Left cardiac atrium (tissue), 4 donors: ENCODE results near the gene TNFAIP3. TPM values are rescaled to one million over a fixed set of nuclear protein-coding genes. Genes with fewer than 3 reads are reported as not detected.
"Not testable (repeated sequence)": the region's sequence is repeated elsewhere in the genome, so short reads cannot be mapped to it uniquely, and the experiment has no call there.

Experiments
- ATAC-seq, 2 donors: fragments of 200-7000 bp; cut with Tn5 transposase; one replicate each; pipeline ENCODE4 v1.9.1; 2020; ENCODE audit warnings: mild to moderate bottlenecking in 2 of 2, moderate library complexity in 2 of 2
- DNase-seq: peaks from one replicate; pipeline ENCODE4 v3.0.0-alpha.2; 2020
- intact Hi-C, 2 donors: fragments of 100-400 bp; cut with DNase I; formaldehyde crosslinking; loops; one replicate each; pipeline versions ENCODE4 v1.14.1 to v1.15.1; 2022 to 2023
- total RNA-seq, 2 donors: library from RNA; stranded (reverse); fragmentation: NEBNext Ultra II Directional; extraction: Animal tissue kit (Norgen Biotek cat#: 25700); gene quantifications; one replicate each; pipeline ENCODE4 v1.2.1, GENCODE V29; 2021
- donor health status: DM: no; HTN: yes; CAD: no.
- donor health status: DM: no; HTN: yes; CAD: no; lungs with severe emphysema.
- donor health status: DM: yes; HTN: yes; CAD: no.
- donor health status: Dilated cardiomyopathy.

Gene TNFAIP3
- total RNA-seq, 2 donors from 2014 or later: 10.9 to 13.6 TPM

DNA sequence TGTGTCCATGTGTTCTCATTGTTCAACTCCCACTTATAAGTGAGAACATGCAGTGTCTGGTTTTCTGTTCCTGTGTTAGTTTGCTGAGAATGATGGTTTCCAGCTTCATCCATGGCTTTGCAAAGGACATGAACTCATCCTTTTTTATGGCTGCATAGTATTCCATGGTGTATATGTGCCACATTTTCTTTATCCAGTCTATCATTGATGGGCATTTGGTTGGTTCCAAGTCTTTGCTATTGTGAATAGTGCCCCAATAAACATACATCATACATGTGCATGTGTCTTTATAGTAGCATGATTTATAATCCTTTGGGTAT lies 17.8 kb downstream of the TNFAIP3 start:
- ATAC-seq, DNase-seq, intact Hi-C loops: not testable (repeated sequence)

- intact Hi-C loops, ATAC-seq, DNase-seq: not testable (repeated sequence)
Measured at GRCh38 chr6:137886226-137886625, 19.2 kb downstream of the TNFAIP3 start.

- ATAC-seq (no peak), DNase-seq (no peak)
- intact Hi-C loops: no loop called here
Measured at GRCh38 chr6:137890983-137891537, 24.0 kb downstream of the TNFAIP3 start.

DNA sequence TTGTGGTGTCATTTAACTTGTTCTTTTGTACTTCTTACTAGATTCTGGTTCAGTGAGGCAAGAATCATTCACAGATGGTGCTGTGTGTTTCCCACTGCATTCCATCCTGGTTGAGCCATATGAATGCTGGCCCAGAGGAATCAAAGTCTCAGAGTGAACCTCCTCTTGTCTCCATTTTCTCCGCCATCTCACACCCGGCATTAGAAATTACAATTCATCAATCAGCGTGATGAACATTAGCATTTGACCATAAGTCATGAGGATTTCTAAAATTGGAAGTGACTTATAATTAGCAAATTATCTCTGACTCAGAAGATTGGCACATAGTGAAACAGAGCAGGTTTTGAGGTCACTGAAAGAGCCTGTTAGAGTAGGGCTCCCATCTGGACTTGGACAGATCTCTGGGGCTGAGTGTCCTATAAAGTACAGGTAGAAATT lies 25.2 kb downstream of the TNFAIP3 start:
- ATAC-seq: peak in 1 of 2 donors; percentile 82

DNA sequence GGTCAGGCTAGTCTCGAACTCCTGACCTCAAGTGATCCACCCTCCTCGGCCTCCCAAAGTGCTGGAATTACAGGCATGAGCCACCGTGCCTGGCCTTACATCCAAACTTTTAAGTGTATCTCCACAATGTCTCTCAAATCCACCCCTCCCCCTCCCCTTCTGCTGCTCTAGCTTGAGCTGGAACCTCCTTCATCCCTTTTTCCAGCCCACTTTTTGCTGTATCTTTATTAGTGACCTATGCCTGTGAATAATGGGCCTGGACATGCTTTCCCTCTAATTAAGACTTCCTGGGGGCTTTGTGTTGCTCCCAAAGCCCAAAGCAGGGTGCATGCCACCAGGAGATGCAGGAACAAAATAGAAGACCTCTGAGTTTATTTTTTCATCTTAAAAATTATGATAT lies 26.1 kb downstream of the TNFAIP3 start:
- ATAC-seq (no peak), DNase-seq (no peak)
- intact Hi-C loops: no loop called here

More for the DNA sequence above, 25.2 kb downstream of the TNFAIP3 start:
- intact Hi-C loops: no loop called here
- no peak for DNase-seq

DNA sequence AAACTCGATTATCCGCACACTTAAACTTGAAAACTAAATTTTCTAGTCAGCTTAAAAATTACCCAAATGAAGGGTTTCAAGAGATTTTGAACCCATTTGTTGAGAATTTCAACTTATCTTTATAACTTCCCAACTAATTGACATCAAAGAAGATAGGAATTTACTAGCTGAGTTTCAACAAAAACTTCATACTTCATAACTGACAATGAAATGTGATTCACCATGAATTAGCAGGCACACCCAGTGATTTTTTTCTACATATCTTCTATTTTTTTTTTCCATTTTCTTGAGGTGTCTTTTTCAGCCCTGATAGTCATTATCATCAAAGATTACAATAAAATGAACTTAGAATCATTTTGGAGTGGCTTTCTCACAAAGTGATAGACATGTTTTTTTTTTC lies 26.7 kb downstream of the TNFAIP3 start:
- DNase-seq: no peak
- intact Hi-C loops: no loop called here
- ATAC-seq: peak in 1 of 2 donors; percentile 48

DNA sequence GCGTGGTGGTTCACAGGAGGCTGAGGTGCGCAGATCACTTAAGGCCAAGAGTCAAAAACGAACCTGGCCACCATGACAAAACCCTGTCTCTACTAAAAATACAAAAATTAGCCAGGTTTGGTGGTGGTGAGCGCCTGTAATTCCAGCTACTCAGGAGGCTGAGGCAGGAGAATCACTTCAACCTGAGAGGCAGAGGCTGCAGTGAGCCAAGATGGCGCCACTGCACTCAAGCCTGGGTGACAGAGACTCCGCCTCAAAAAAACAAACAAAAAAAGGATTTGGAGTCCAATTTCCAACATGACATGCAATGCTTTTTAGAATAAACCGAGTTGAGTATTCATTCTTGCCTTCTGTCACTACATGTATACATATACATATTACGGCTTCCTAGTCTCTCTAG lies 27.3 kb downstream of the TNFAIP3 start:
- ATAC-seq, intact Hi-C loops, DNase-seq: not testable (repeated sequence)

- intact Hi-C loops: no loop called here
- DNase-seq: no peak
- peak in 1 of 2 donors; percentile 36 for ATAC-seq
Measured at GRCh38 chr6:137894779-137895385, 27.8 kb downstream of the TNFAIP3 start.

DNA sequence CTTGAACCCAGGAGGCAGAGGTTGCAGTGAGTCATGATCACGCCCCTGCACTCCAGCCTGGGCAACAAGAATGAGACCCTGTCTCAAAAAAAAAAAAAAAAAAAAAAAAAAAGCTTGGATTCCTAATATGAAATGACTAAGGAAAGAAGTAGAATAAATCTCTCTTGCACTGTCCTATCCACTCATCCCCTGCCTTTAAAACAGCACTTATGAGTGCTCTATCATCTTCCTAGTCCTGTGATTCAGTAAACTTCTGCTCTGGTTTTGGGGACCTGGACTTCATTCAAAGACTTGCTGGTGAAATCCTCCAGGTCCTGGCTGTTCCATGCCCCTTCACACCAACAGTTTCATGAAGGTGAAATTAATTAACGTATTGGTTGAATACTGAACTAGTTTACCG lies 29.6 kb downstream of the TNFAIP3 start:
- intact Hi-C loops: no loop called here
- ATAC-seq (no peak), DNase-seq (no peak)

DNA sequence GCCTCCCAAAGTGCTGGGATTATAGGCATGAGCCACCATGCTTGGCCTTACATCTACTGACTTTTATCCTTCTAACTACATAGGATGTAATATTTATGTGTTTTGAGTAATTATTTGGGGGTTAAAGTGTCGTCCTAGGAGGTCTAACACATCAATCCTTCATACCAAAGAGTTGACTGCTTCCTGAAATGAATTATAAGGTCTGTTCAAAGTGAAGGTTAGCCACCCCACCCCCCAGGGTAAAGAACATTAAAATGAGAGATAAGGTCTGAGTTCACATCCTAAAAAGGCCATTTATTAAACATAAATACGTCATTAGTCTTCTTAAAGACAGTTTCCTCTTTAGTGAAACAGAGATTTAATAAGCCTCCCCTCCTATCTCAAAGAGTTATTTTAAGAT lies 33.8 kb downstream of the TNFAIP3 start:
- intact Hi-C loops: no loop called here
- ATAC-seq (no peak), DNase-seq (no peak)

DNA sequence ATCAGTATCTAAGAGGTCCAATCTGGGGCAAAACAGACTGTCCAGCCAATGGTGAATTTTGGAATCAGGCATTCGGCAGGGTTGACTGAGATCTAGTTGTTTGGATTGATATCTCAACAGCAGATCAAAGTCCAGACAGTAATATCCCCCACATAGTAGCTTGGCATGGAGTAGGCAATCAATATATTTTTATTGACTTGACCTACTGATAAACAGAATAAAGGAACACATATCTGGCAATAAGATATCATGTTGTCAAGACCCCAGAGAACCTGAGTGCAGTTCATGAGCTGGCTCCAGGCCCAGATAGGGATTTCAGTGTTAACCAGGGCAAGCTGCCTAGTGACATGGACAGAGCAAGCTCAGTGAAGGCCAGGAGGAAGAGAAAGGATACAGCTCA lies 34.4 kb downstream of the TNFAIP3 start:
- intact Hi-C loops: no loop called here
- no peak for DNase-seq
- no peak for ATAC-seq

- ATAC-seq: no peak
- intact Hi-C loops: no loop called here
- no peak for DNase-seq
Measured at GRCh38 chr6:137902699-137903098, 35.6 kb downstream of the TNFAIP3 start.

GRCh38 chr6:137903274-137903932 lies 36.3 kb downstream of the TNFAIP3 start:
- intact Hi-C loops: no loop called here
- DNase-seq: no peak
- ATAC-seq: no peak

GRCh38 chr6:137903933-137904821 lies 37.1 kb downstream of the TNFAIP3 start:
- intact Hi-C loops: no loop called here
- ATAC-seq: no peak
- no peak for DNase-seq

- ATAC-seq (peak in 1 of 2 donors; percentile 36), DNase-seq (peak; percentile 34)
- intact Hi-C loops: no loop called here
Measured at GRCh38 chr6:137904822-137905617, 38.0 kb downstream of the TNFAIP3 start.

GRCh38 chr6:137906020-137906472 lies 39.0 kb downstream of the TNFAIP3 start:
- DNase-seq (no peak), ATAC-seq (no peak)
- intact Hi-C loops: no loop called here

GRCh38 chr6:137907170-137907569 lies 40.1 kb downstream of the TNFAIP3 start:
- intact Hi-C loops: no loop called here
- no peak for DNase-seq
- no peak for ATAC-seq

- no peak for DNase-seq
- intact Hi-C loops: no loop called here
- ATAC-seq: no peak
Measured at GRCh38 chr6:137909533-137909932, 42.5 kb downstream of the TNFAIP3 start.

DNA sequence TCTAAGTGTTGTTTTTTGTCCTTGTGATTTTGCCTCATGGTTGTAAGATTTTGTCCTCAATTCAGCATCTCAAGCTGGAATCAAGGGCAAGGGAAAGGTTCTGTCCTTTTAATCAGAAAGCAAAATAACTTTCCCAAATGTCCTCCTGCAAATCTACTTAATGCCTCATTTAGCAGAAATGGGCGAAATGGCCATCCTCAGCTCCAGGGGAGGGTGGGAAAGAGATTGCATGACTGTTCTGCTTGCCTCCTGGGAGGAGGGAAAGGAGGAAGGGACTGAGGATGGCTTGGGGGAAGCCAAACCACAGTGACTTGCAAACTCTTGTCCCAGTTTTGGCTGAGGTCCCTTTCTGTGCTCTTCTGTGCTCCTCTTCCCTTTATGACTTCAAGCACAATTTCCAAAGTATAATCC lies 43.4 kb downstream of the TNFAIP3 start:
- ATAC-seq (peak; percentile 44 to 70), DNase-seq (no peak)
- intact Hi-C loops: no loop called here
